ENCODE data around the gene SNN.
A peak's percentile ranks its signal among the peaks of the same experiment; 100 is the strongest.

The SNN gene

DNA sequence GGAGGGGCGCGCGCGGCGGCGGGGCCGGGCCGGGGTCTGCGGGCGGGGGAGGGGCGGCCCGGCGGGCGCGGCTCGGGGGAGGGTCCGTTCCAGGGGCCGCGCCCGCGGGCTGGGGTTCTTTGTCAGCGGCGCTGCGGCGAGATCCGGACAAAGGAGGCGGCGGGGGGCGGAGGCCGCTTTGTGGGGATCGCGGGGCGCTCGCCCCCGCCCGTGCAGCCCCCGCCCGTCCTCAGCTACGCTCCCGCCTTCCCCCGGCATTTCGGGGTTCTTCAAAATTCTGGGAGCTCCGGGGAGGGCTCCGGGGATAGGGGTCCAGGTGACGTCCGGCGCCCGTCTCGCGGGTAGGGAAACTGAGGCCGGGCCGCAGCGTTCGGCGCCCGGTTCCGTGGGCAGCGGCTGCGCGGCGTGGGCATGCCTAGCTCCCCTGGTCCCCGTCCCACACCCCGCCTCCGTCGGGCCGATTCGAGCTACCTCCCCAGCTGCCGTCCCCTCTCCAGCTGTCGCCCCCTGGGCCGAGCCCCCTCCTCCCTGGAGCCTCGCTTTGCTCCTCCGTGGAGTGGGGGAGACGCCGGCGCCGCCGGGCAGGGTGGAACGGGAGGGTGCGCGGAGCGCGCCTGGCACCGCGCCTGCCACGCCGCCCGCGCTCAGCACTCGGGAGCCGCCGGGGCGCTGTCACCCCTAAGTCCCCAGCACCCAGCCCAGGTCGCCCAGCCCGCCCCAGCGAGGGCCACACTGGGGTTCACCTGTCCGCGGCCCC is 546 bp downstream of the SNN start:
- peak in 1 of 5 experiments; percentile 22 for DNase-seq

DNA sequence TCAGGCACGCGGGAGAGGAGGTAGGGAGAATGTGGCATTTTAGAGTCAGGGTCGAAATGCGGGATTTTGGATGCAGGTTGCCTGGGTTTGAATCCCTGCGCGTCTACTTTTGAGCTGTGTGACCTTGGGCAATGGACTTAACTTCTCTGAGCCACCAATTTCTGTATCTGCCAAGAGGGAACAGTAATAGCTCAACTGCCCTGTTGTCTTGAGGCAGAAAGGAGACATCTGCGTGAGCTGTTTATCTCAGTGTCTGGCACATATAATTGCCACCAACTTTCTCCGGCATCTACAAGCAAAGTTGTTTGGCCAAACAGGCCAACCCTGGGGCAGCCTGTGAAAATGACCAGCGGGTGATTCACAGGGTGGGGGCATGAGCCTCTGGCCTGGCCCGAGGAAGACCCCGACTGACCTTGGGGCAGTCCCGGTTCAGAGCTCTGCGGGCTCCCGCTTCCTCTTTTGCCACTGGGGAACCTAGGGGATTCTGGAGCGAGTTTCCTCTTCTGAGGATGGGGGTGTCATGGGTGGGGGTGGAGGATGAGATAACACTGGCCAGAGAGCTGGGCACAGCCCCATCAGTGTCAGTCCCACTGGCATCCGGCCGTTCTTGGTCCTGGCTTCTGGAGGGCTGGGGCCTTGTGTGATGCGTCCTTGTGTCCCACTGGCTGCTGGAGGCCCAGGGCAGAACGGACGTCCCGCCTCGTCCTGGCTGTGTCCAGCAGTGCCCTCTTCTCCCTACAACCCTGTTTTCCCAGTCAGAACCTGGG is 1.3 kb downstream of the SNN start:
- no peak for DNase-seq

DNA sequence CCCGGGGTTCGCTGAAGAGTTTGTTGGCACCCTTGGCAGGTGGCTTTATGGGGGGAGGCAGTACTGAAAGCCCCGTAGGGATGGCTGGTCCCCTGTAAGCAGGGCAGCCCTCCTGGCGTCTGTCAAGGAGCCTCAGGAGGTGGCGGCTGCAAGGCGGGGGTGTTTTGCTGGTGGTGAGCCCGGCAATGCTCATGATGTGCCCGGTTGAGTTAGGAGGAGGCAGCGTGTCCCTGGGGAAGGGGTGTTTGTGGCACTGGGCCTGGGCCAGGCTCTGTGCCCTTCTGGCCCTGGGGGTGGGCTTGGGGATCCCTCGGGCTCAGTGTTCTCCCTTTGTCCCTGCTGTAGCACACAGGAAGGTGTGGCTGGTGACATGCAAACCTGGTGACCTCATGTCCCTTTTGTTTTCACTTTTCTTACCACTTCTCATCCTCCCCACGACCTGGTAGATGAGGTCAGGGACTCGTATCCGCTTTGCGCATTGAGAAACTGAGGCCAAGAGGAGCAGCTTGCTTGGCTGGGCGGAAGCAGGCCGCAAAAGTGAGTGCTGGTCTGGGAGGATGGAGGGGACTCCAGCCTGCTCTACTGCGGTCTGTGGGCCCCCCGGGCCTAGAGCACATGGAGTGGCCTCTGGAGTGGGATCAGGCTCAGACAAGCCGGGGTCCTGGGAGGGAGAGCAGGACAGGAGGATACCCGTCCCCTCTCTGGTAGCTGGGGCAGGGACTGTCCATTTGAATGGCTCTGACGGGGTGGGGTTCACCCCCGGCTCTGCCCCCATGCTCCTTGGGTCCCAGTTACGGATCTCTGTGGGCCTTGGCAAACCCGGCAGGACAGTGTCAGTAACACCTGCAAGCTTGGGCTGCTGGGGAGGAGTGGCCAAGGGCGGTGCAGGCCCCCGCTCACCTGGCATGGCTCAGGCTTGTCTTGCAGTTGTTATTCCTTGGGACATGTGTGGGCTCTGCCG is 2.2 kb downstream of the SNN start:
- DNase-seq: peak in 2 of 5 experiments; percentile 22 to 58

DNA sequence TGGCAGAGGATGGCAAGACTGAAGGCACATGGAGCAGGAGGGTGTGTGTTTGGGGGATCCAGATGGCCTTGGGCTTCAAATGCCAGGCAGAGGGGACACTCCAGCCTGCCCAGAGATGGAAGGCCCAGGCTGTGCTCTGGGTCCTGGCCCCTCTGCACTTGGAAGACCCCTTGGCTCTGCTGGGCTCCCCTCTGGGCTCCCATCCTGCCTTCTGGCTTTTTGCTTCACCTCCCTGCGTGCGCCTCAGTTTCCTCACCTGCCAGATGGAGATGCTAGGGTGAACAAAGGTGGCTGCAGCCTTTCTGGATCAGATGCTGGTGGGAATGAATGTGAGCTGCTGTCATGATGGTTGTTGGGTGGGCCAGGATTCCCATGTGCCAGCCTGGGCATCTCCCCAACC is 3.0 kb downstream of the SNN start:
- no peak for DNase-seq

DNA sequence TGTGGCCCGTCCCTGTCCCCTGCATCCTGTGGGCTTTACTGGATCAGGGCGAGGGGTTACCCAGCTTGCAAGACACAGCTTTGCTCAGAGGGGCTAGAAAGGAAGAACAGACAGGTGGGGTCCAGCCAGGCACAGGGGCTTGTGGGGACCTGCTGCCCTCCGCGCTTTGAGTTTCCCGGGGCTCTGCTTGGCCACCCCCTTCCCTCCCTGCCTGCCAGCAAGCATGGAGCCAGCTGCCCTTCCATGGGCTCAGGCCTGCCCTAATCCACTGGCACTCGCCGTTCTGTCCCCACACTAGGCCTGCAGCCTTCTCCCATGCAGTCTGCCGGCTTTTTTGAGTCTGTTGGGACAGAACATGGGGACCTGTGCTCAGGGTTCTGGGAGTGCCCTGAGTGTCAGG is 3.4 kb downstream of the SNN start:
- no peak for DNase-seq

DNA sequence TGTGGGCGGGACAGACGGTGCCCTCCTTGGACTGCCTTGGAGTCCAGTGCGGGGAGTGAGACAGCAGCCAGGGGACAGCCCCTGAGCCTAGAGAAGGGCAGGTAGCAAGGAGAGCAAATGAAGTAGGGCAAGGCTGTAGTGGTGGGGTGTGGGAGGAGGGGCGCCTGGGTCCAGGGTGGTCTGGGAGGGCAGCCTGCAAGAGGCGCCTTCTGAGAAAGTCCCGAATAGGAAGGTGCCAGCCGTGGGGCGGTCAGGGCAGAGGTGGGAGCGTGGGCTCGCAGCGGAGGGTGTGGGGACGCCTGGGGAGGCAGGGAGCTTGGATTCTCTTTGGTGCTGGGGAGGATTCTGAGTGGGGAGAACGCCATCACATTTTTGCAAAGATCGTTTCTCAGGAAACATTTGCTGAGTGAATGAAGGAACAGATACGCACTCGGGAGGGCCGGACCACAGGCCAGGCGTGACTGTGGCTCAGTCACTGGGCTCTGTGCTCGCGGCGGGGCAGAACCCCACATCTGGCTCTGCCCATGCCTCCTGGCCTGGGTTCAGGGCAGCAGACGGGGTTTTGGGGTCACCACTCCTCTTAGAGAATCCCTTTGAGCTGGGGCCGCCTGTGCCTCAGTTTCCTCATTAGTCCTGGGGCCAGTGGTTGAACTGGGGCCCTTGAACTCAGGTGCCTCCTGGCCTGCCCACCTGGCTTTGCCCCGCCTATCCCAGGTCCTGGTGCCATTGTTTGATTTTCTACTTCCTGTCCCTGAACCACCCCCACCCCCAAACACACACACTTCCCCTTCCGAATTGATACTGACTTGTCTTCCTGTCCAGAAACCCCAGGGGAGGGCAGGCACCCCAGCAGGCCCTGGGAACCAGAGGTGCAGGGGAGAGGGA is 4.2 kb downstream of the SNN start:
- DNase-seq: peak in 1 of 5 experiments; percentile 84

DNA sequence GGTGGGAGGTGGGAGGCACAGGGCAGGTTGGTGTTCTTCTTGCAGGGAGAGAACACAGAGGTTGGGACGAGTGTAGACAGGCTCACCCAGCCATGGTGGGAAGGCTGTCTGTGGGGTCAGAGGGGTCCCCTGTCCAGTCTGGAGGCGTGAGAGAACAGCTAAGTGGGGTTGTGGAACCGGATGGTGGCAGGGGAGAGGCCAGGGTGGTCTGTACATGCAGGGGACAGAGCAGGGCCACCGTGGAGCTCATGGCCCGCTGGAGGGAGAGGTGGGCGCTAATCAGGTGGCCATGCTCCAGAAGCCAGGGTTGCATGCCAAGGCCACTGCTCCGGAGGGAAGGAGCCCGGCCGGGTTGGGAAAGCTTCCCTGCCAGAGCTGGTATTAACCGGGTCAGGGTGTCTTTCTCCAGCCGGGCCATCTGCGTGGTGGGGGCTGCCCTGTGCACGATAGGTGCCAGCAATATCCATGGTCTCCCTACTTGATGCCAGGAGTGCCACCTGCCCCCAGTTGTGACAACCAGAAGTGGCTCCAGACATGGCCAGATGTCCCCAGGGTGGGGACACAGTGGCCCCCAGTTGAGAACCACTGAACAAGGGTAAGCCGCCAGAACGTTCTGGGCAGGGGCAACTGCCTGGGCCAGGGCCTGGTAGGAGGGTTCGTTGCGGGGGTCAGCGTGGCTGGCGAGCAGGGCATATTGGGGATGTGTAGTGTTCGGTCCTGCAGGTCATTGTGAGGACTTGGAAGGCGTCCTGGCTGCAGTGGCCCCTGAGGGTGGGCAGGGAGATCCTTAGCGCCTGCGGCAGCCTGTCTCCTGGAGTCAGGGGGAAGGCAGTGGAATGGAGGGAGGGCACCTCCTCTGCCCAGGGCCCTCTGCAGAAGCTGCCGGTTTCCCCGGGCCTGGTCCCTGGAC is 5.1 kb downstream of the SNN start:
- DNase-seq: no peak

DNA sequence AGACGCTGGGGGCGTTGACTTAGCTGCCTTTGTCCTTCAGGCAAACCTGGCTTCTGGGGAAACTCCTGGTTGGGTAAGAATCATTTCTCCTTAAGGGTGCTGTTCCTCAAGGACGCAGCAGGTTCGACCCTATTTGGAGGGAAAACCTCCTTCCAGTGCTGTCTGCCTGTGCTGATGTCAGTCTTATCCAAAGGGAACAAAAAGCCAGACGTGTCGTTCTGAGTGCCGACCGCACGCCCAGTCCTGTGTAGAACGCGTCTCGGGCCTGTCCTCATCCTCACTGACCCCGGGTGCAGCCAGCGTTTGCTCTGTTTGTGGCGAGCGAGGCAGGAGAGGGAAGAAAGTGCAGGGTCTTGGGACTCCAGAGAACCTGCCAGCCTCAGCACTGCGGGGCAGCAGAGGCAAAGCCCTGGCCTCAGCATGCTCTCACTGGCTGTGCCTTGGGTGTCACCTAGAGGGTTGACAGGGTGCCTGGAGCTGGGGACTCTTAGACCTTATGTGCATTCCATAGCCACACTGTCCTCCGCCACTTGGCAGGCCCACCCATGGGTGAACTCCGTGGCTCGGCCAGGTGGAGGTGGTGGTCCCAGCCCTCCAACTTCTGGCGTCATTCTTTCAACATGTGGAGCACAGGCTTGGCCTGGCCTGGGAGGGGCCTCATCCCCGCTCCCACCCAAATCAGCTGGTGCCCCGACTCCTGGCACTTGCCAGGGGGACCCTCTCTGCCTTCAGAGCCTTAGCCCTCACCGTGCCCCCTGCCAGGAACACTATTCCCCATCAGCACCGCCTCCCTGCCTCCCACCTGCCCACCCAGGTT is 6.0 kb downstream of the SNN start:
- peak in 1 of 5 experiments; percentile 34 for DNase-seq

DNA sequence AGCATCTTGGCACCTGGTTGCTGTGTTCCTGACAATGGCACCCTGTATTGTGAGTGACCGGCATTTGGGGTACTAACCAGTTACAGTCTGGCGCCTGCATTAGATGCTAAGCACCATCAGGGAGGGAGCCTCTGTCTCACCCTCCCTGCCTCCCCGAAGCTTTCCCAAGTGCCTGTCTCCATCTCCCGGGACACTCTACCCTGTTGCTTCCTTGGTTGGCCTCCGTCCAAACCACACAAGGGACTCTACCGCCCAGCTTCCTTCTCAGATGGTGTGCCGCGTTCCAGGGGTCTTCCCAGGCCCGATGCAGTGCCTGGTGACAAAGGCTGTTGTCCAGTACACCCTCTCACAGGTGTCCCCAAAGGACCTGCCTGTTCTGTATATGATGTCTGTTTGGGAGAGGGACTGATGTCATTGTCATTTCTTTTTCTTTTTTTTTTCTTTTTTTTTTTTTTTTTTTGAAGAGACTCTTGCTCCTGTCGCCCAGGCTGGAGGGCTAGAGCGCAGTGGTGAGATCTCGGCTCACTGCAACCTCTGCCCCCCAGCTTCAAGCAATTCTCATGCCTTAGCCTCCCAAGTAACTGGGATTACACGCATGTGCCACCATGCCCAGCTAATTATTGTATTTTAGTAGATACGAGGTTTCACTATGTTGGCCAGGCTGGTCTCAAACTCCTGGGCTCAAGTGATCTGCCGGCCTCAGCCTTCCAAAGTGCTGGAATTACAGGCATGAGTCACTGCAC is 6.7 kb downstream of the SNN start:
- DNase-seq: no peak

DNA sequence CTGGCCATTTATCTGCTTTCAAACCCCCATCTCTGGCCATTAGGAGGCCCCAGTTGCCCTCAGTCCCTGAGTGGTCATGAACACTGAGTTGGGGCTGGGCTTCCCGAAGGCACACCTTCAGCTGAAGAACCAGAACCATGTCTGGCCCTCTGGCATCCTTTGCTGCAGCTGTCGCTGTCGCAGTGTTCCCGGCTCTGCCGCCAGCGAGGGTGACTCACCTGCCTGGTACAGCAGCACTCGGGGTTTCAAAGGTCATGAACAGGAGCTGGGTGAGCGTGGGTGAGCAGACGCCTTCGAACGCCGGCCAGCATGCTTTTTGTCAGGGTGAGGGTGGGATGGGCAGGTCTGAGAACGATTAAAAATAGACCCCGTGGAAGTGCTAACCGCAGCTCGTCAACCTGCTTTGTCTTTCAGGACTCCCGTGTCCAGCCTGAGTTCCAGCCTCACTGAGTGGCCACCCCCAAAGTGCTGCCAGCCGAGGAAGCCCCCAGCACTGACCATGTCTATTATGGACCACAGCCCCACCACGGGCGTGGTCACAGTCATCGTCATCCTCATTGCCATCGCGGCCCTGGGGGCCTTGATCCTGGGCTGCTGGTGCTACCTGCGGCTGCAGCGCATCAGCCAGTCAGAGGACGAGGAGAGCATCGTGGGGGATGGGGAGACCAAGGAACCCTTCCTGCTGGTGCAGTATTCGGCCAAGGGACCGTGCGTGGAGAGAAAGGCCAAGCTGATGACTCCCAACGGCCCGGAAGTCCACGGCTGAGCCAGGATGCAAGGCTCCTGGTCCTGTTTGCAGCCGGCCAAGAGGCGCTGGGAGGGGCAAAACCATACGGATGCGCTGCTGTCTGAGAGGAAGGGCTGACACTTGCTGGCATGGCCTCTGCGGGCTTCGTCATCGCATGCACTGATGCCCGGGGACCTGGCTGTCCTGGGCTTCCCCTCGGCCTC is 7.6 kb downstream of the SNN start:
- no peak for DNase-seq

DNA sequence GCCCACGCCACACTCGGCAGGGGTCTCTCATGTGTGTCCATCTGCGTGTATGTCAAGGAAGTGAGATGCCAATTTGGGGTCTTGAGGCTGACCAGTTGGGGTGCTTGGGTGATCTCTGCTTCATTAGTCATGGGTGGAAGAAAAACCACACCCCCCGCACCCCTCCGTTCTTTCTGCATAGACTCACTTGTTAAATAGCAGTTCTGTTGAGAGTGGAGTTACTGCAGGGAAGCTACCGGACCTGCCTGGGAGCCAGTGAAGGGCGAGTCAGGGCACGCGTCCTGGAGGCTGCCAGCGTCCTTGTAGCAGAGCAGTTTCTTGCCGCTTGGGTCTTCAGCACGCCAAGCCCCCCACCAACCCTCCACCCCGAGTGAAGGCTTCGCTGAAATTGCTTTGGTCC is 8.5 kb downstream of the SNN start:
- no peak for DNase-seq

DNA sequence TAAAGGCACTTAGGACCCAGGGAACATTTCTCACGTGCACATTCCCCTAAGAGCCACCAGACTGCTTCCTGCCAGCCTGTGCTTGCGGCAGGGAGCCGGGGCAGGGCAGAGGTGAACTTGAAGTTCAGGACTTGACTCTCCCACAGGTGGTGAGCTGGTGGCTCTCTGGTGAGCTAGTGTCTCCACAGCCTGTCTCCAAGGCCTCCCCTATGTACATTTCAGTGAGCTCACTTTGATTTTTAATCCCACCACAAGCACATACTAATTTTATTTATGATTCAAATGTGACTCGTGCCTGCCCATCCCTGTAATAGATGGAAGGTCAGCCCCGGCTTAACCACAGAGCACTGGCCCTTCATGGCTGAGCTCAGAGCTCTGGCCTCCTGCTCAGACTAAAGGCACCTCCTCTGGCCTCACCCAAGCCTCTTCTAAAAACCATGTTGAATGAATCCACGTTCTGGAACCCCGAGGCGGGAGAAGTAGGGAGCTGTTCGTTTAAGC is 9.2 kb downstream of the SNN start:
- no peak for DNase-seq

DNA sequence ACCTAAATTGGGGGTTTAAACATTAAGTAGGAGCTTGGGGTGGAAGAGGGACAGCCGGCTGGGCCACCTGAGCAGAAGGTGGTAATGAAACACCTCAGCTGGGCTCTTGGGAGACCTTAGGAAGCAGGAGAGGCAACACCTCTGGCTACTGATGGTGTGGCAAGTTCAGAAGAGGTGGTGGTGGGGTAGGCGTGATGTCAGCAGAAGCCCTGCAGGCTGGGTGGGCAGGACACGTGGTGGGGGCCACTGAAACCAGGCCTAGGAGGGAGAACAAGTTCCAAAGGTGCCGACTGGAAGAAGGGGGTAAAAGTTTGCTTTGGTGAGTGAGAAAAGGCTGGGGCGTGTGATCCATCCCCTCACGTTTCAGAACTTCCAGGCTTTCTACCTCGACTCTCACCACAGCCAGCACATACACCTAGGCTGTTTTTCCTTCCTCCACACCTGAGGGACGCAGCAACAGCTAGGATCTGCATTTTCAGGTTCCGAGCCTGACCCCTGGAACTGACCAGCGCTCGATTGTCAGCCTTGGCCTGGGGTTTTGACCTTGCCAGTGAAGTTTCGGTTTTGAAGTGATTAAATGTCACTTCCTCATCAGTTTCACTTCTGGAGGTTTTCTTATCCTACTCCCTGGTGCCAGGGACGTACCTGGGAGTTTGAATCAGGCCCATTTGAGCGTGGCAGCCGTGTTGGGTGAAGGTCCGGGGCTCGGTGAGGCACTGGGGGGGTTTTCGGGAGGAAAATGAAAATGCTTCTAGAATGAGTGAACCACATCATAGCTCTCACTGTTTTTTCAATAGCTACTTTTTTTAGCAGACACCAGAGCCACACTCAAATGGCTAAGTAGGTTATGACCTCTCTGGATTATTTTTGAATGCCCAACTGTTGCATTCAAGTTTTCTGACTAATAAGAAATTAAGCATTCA is 10.0 kb downstream of the SNN start:
- no peak for DNase-seq

DNA sequence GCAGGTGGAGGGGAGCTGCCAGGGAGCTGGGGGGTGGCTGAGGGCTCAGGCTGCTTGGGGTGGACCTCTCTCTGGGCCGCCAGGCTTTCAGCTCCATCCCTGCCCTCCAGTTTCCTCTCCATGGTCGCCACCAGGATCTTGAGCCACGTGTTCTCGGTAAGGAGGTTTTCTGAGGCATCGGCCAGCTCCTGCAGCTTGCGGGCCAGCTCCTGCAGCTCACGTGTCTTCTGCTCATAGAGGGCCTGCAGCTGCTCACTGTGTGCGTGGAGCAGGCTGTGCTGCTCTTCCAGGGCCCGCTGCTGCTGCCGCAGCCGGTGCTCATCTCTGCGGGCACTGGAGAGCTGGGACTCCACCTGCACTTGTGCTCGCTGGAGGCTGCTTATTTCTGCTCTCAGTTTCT is 11.0 kb downstream of the SNN start:
- no peak for DNase-seq

DNA sequence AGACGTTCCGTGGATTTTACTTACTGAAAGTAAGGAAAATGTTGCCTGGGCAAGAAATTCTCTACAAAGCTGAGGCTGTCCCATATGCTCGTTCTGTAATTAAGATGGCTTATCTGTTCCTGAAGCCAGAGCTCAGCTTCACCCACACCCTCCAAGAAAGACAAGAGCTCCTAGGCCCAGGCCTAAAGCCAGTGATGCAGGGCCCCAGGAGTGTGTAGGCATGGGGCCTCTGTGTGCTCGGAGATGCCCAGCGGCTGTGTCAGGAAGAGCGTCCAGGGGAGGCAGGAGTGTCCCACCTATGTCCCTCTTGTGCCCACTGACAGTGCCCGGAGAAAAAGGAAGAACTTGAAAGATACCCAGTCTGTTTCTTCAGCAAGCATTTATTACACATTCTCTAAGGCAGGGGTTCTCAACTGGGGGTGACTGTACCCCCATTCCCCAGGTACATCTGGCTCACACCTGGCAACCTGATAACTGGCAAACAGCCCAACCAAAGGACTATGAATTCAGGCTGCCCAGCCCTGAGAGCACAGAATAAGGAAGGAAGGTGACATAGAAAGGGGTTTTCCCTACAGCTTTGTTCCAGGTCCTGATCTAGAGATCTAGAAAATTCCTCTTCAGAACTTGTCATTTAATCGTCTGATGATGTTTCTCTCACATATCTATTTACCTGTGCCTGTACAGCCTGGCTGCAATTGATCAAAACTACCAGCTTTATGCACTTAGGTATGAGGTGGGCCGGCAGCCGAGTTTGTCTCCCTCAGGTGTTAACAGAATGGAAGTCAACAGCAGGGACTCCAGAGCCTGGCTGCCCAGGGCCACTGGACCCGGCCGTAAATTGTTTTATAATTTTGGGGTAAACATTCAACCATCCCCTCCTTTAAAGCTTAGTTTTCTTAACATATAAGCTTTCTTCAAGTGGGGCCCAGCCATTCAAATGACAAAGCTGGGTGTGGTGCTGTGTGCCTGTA is 12.0 kb downstream of the SNN start:
- DNase-seq: no peak

Measured in T-helper 2 cell (primary cell).